Tibial nerve (tissue), 4 donors: Measurements from ENCODE around the gene IL22RA1. TPM values are rescaled to one million over a fixed set of nuclear protein-coding genes. Genes with fewer than 3 reads are reported as not detected.

Source experiments
- DNase-seq, 2 donors: peaks; one replicate each; pipeline ENCODE4 v3.0.0-alpha.2; 2019; ENCODE audit warnings: low spot score in 2 of 2
- H3K27ac ChIP-seq, 4 donors: fragments of 200-600 bp; sonication (generic) in 3 of 4; one replicate each; pipeline ENCODE4 v1.5.1; 2017 to 2019; ENCODE audit warnings: mild to moderate bottlenecking in 1 of 4
- H3K27me3 ChIP-seq, 2 donors: fragments of 200-600 bp; sonication (generic) in 1 of 2; one replicate each; pipeline versions ENCODE4 v1.5.1 to v1.6.0; 2017 to 2019
- H3K36me3 ChIP-seq, 3 donors: fragments of 200-600 bp; sonication (generic); one replicate each; pipeline ENCODE4 v1.5.1; 2018 to 2019
- H3K4me1 ChIP-seq, 4 donors: fragments of 200-600 bp; sonication (generic) in 3 of 4; one replicate each; pipeline ENCODE4 v1.5.1; 2017 to 2019
- H3K4me3 ChIP-seq, 4 donors: fragments of 200-600 bp; sonication (generic) in 3 of 4; one replicate each; pipeline ENCODE4 v1.5.1; 2017 to 2019; ENCODE audit warnings: mild to moderate bottlenecking in 1 of 4, moderate library complexity in 1 of 4
- H3K9me3 ChIP-seq, 4 donors: fragments of 200-600 bp; sonication (generic) in 3 of 4; one replicate each; pipeline ENCODE4 v1.5.1; 2017 to 2019
- EP300 ChIP-seq, 2 donors: sonication (generic); formaldehyde crosslinking; IDR thresholded peaks; one replicate each; pipeline ENCODE4 v1.6.1; 2017; ENCODE audit warnings: antibody characterized with exemption in 2 of 2, mild to moderate bottlenecking in 1 of 2
- POLR2A ChIP-seq, 2 donors: fragments of 450-650 bp; IDR thresholded peaks; one replicate each; pipeline ENCODE4 v1.6.1; 2017; ENCODE audit warnings: antibody characterized with exemption in 2 of 2, mild to moderate bottlenecking in 2 of 2, moderate library complexity in 2 of 2
- WGBS, 2 donors: methylation state at CpG; one replicate each; pipeline ENCODE4 v1.1.5; 2018; 5-methylcytosine and 5-hydroxymethylcytosine counted together
- total RNA-seq, 4 donors: library from RNA; depleted of rRNA; stranded (reverse); fragments of >200 nt; gene quantifications; one replicate each; pipeline ENCODE4 v1.1.0, GENCODE V29; 2016
- TF ChIP-seq, protein P1 (sequence below), 5 experiments: fragments of 200-600 bp in 3 of 5; fragments of 450-650 bp in 2 of 5; sonication (generic) in 3 of 5; IDR thresholded peaks; one replicate each; pipeline ENCODE4 v1.5.1; 2016 to 2019; ENCODE audit warnings: antibody characterized with exemption in 5 of 5, mild to moderate bottlenecking in 3 of 5, moderate library complexity in 2 of 5

The IL22RA1 gene
- total RNA-seq, 4 donors from 2014 or later: not detected

DNA sequence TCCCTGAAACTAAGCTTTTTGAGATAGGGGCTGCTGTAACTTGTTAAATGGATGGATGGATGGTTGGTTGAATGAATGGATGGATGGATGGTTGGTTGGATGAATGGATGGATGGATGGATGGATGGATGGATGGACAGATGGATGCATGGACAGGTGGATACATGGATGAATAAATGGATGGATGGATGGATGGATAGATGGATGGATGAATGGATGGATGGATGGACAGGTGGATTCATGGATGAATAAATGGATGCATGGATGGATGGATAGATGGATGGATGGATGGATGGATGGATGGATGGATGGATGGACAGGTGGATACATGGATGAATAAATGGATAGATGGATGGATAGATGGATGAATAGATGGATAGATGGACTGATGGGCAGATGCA, 57.9 kb downstream of the IL22RA1 start:
- no peak overlapping the region for H3K27ac ChIP-seq
- no peaks in the 10 kb centered on the region for H3K27me3 ChIP-seq
- H3K9me3 ChIP-seq: no peaks in the 10 kb centered on the region
- no peak overlapping the region for H3K4me3 ChIP-seq
- DNase-seq: no peak
- TF ChIP-seq EP300 (IDR thresholded peaks at IDR 0.05) (no peak), POLR2A (IDR thresholded peaks at IDR 0.05) (no peak)
- TF ChIP-seq, protein P1, sequence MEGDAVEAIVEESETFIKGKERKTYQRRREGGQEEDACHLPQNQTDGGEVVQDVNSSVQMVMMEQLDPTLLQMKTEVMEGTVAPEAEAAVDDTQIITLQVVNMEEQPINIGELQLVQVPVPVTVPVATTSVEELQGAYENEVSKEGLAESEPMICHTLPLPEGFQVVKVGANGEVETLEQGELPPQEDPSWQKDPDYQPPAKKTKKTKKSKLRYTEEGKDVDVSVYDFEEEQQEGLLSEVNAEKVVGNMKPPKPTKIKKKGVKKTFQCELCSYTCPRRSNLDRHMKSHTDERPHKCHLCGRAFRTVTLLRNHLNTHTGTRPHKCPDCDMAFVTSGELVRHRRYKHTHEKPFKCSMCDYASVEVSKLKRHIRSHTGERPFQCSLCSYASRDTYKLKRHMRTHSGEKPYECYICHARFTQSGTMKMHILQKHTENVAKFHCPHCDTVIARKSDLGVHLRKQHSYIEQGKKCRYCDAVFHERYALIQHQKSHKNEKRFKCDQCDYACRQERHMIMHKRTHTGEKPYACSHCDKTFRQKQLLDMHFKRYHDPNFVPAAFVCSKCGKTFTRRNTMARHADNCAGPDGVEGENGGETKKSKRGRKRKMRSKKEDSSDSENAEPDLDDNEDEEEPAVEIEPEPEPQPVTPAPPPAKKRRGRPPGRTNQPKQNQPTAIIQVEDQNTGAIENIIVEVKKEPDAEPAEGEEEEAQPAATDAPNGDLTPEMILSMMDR (IDR thresholded peaks at IDR 0.05): no peak
- no peaks in the 10 kb centered on the region for H3K4me1 ChIP-seq
- H3K36me3 ChIP-seq: no peaks in the 10 kb centered on the region

- no peak overlapping the region for H3K4me3 ChIP-seq
- 77 to 81% methylated on average over 7 of the region's 7 CpGs for WGBS, 2 donors
- no peaks in the 10 kb centered on the region for H3K27me3 ChIP-seq
- no peak overlapping the region for H3K27ac ChIP-seq
- TF ChIP-seq POLR2A (IDR thresholded peaks at IDR 0.05): no peak
- TF ChIP-seq EP300 (IDR thresholded peaks at IDR 0.05): no peak
- TF ChIP-seq, protein P1 (IDR thresholded peaks at IDR 0.05): no peak
- DNase-seq: no peak
- no peaks in the 10 kb centered on the region for H3K4me1 ChIP-seq
- no peaks in the 10 kb centered on the region for H3K36me3 ChIP-seq
- H3K9me3 ChIP-seq: no peaks in the 10 kb centered on the region
Observed at GRCh38 chr1:24084050-24084449, 58.9 kb downstream of the IL22RA1 start.

DNA sequence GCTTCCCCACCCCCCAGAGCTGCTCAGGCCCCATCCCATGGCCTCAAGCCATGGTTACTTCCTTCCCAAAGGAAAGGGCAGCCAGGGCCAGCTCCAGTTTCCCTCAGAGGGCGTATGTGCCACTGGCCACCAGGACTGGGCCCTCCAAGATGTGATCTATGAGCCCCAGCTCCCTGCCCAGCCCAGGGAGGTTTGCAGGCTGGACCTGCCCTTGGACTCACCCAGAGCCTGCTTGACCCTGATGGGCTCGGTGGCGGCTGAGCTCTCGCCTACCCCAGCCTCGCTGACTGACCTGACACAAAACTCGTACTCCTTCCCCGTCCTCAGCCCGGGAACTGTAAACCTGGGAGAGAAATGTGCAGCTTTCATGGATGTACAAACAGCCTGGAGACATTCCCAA, 60.6 kb downstream of the IL22RA1 start:
- no peaks in the 10 kb centered on the region for H3K27me3 ChIP-seq
- no peaks in the 10 kb centered on the region for H3K9me3 ChIP-seq
- H3K27ac ChIP-seq: no peak overlapping the region
- no peak overlapping the region for H3K4me3 ChIP-seq
- no peak for DNase-seq
- no peaks in the 10 kb centered on the region for H3K36me3 ChIP-seq
- 81 to 84% methylated on average over 8 of the region's 8 CpGs for WGBS, 2 donors
- no peaks in the 10 kb centered on the region for H3K4me1 ChIP-seq
- TF ChIP-seq, protein P1 (IDR thresholded peaks at IDR 0.05): no peak
- TF ChIP-seq EP300 (IDR thresholded peaks at IDR 0.05) (no peak), POLR2A (IDR thresholded peaks at IDR 0.05) (no peak)

DNA sequence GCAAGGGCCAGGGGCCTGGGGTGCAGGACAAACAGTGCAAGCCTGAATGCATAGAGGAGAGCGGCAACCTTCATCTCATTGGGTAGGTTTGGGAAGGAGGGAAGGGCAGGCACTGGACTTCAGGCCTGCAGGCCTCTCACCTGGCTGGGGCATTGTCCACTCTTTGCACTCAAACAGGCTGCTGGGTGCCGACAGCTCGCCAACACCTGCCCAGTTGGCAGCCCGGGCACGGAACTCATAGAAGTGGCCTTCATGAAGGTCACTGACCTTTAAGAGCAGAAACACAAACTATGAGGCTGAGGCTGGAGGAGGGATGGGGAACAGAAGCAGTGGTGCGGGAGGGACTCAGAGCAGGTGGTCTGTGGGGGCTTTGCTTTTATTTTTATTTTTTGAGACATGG, 61.8 kb downstream of the IL22RA1 start:
- H3K9me3 ChIP-seq: no peaks in the 10 kb centered on the region
- H3K27me3 ChIP-seq: no peaks in the 10 kb centered on the region
- TF ChIP-seq, protein P1 (IDR thresholded peaks at IDR 0.05): no peak
- TF ChIP-seq POLR2A (IDR thresholded peaks at IDR 0.05) (no peak), EP300 (IDR thresholded peaks at IDR 0.05) (no peak)
- DNase-seq: no peak
- H3K4me1 ChIP-seq: no peaks in the 10 kb centered on the region
- WGBS, 2 donors: 89 to 92% methylated on average over 6 of the region's 6 CpGs
- no peaks in the 10 kb centered on the region for H3K36me3 ChIP-seq
- no peak overlapping the region for H3K4me3 ChIP-seq
- H3K27ac ChIP-seq: no peak overlapping the region

- 65 to 70% methylated on average over 10 of the region's 10 CpGs for WGBS, 2 donors
Observed at GRCh38 chr1:24080131-24080530, 62.8 kb downstream of the IL22RA1 start.

More at GRCh38 chr1:24080131-24080530, 62.8 kb downstream of the IL22RA1 start:
- DNase-seq: no peak
- H3K27ac ChIP-seq: no peak overlapping the region
- no peaks in the 10 kb centered on the region for H3K9me3 ChIP-seq
- no peaks in the 10 kb centered on the region for H3K36me3 ChIP-seq
- no peaks in the 10 kb centered on the region for H3K27me3 ChIP-seq
- TF ChIP-seq, protein P1 (IDR thresholded peaks at IDR 0.05): no peak
- H3K4me3 ChIP-seq: no peak overlapping the region
- H3K4me1 ChIP-seq: no peaks in the 10 kb centered on the region
